NCI-H2107 (cell line): ENCODE data around the gene ACSM5.
"Not testable (repeated sequence)": the region's sequence is repeated elsewhere in the genome, so short reads cannot be mapped to it uniquely, and the experiment has no call there.

Source experiments
- DNase-seq: peaks from one replicate; lab custom pipeline; 2025; lab: John Stamatoyannopoulos, UW

The ACSM5 gene

GRCh38 chr16:20398603-20399002, 10.7 kb upstream of the ACSM5 start:
- DNase-seq: no peak

GRCh38 chr16:20399185-20399584, 10.1 kb upstream of the ACSM5 start:
- no peak for DNase-seq

DNA sequence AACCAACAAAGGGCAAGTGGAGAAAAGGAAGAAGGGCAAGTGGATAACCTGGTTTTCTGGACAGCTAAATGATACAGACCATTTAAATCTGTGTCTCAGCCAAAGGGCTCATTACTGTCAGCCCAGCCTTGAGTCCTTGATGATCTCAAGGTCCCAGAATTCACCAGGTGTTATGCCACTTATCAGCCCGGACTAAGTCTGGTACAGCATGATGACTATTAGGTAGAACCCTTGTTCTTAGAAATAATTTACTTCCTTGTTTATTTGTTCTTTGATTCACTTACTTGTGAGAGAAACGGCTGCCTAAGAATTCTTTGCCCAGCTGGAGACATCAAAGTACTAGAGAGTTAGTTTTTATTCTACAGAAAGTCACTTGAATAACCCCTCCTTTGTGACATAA, 8.3 kb upstream of the ACSM5 start:
- no peak for DNase-seq

DNA sequence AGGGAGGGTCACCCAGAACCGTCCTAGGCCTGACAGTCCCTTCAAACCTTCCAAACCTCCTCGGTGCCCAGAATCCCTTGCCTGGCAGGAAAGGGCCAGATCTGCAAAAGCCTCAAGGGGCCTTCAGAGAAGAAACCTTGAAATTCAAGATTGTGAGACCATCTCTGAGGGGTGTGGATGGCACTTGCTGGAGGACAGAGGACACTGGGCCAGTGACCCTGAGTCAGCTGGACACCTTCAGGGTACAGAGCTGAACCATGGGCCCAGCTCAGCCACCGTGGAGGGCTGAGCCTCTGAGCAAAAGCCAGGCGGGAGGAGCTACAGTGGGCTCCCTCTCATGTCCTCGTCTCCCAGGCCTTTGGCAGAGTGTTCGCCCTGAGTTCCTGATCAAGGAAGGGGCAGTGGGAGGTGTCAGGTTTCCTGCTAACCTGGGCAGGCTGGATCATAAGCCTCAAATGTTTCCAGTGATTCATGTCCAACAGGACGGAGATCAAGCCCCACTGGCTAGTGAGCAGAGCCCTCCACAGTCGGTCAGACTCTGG, 7.8 kb upstream of the ACSM5 start:
- DNase-seq: no peak

DNA sequence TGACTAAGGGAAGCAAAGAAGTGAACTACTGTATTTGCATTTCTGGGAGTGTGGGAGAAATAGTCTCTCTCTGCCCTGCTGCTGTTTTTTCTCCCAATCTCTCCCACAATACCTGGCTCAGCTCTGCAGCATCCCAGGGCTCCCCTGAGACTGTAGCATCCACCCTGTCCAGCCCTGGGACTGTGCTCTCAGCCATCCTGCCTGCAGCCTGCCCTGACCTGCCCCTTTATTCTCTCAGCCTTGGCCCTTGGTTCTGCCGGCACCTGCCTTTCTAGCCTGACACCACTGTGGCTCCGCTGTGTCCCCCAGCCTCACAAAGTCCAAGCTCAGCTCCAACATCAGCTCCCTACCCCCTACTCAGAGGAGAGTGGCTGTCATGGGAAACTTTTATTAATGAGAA, 6.7 kb upstream of the ACSM5 start:
- DNase-seq: no peak

GRCh38 chr16:20404637-20405036, 4.7 kb upstream of the ACSM5 start, which contains the start of gene PDILT:
TSS of gene PDILT (minus strand) at chr16:20404737. CDS start at chr16:20399300, 5,437 bp downstream.
- no peak for DNase-seq

GRCh38 chr16:20410121-20410723, 888 bp downstream of the ACSM5 start:
- DNase-seq: no peak

DNA sequence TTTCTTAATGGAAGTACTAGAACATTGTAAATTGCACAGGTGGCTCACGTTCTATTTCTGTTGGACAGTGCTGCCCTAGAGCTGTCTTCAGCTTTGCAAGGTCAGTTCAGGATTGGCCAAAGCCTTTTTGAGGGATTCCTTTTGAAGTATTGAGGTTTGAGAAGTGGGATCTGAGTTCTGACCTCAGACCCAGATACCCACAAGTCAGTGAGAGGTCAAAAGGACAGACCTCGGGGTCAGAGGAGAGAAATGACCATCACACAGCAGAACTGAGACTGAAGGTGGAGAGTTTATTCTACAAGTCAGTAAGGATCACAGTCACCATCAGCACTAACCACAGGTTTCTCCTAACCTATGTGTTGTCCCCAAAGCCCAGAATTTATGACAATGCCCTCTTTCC, 1.7 kb downstream of the ACSM5 start:
- no peak for DNase-seq

GRCh38 chr16:20415541-20415940, 6.2 kb downstream of the ACSM5 start:
- DNase-seq: no peak

DNA sequence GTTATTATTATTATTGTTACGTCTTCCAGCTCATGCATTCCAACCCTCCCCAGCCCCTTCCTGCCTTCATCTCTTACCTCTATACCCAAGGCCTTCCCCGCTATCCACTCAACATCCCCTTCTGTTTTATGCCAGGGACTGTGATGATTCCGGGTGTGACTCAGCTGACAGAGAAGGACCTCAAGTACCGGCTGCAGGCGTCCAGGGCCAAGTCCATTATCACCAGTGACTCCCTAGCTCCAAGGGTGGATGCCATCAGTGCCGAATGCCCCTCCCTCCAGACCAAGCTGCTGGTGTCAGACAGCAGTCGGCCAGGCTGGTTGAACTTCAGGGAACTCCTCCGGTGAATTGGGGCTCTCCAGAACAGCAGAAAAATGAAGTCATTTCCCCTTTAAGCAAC, 9.8 kb downstream of the ACSM5 start:
- DNase-seq: not testable (repeated sequence)

- DNase-seq: not testable (repeated sequence)
Measured at GRCh38 chr16:20421748-20422147, 12.4 kb downstream of the ACSM5 start.

DNA sequence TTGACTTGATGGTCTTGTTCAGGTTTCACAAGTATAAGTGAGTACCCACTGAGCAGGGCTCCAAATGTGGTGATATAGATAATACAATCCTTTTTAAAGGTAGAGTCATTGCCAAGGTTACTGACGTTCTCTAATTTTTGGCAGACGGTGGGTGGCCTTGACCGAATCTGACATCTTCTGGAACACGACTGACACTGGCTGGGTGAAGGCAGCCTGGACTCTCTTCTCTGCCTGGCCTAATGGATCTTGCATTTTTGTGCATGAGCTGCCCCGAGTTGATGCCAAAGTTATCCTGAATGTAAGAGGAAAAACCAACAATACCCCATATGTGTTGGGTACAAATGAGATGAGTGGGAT, 14.4 kb downstream of the ACSM5 start:
- not testable (repeated sequence) for DNase-seq

GRCh38 chr16:20424129-20424866, 15.0 kb downstream of the ACSM5 start:
- DNase-seq: no peak

DNA sequence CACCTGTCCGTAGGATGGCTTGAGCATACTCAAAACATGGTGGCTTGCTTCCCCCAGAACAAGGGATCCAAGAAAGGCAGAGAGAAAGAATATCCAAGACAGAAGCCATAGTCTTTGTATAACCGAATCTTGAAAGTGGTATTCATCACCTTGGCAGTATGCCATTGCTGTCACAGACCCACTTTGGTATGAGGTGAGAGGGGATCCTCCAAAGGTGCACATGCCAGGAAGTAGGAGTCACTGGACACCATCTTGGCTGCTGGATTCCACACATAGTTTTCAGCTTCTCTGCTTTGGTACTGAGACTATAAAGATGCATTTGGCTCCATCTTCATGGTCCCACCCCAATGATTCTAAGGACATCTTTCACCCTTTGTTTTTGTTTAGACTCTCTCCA, 18.1 kb downstream of the ACSM5 start:
- not testable (repeated sequence) for DNase-seq

DNA sequence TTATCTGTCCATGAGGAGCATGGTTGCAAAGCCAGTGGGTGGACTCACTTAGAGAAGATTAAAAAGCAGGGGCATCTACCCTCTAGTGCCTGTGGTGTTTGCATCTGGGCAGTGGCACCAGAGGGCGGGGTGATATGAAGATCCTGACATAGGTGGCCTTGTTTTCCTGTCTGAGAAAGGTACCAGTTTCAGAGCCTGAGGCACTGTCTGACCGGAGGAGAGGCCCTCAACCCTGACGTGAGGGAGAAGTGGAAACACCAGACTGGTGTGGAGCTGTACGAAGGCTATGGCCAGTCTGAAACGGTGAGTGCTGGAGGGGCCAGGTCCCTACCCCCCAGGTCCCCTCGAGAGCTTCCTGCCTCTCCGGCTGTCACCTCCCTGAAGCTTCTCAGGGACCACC, 20.2 kb downstream of the ACSM5 start:
- not testable (repeated sequence) for DNase-seq

DNA sequence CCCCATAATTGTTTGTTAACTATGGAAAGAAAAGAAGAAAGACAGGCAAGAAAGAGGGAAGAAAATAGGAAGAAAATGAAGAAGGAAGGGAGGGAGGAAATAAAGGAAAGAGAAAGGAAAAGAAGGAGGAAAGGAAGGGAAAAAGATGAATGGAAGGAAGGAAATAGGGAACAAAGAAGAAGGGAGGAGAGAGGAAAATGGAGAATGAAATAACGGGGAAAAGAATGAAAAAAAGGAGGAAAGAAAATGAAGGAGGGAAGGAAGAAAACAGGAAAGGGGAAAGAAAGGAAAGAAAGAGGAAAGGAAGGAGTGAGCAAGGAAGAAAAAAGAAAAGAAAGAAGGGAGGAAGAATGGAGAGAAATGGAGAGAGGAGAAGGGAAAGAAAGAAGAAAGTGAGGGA, 21.1 kb downstream of the ACSM5 start:
- not testable (repeated sequence) for DNase-seq

DNA sequence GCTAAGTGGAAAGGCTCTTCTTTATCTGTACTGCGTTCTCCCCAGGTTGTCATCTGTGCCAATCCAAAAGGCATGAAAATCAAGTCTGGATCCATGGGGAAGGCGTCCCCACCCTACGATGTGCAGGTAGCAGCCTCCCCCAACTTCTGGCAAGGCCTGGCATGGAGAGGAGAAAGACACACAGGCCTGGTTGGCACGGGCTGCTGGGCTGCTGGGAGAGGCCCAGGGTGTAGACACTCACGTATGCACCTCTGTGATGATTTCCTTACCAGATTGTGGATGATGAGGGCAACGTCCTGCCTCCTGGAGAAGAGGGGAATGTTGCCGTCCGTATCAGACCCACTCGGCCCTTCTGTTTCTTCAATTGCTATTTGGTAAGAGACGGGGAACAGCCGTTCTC, 21.6 kb downstream of the ACSM5 start:
- DNase-seq: no peak

- not testable (repeated sequence) for DNase-seq
Measured at GRCh38 chr16:20438950-20439349, 29.6 kb downstream of the ACSM5 start.

DNA sequence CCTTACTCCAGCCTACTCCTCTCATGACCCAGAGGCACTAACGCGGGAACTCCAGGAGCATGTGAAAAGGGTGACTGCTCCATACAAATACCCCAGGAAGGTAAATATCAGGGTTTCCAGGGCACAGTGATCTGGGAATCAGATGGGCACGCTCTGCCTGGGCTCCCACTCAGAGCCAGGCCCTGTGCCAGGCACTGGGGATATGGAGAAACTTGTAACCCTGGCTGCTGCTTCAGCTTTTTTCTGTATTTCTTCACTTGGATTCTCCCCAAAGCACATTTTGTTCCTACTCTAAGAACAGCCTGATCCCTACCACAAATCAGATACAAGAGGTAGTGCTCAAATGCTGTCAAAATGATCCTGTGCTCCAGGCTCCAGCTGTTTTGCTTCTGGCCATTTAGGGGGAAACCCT, 30.5 kb downstream of the ACSM5 start:
- not testable (repeated sequence) for DNase-seq

- DNase-seq: not testable (repeated sequence)
Measured at GRCh38 chr16:20440731-20441130, 31.4 kb downstream of the ACSM5 start.

DNA sequence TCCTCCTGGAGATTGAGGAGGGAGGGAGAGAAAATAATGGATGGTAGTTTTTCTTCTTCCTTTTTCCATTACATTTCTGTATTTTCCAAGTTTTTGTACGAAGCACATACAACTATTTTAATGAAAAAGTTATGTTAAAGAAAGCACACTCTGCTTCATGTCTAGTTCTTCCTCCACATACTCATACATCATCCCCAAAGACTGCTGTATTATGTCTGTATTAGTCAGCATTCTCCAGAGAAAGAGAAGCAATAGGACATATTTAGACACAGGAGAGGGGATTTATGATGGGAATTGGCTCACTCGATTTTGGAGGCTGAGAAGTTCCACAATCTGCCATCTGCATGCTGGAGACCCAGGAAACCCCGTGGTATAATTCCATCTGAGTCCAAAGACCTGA, 31.9 kb downstream of the ACSM5 start:
- DNase-seq: no peak

DNA sequence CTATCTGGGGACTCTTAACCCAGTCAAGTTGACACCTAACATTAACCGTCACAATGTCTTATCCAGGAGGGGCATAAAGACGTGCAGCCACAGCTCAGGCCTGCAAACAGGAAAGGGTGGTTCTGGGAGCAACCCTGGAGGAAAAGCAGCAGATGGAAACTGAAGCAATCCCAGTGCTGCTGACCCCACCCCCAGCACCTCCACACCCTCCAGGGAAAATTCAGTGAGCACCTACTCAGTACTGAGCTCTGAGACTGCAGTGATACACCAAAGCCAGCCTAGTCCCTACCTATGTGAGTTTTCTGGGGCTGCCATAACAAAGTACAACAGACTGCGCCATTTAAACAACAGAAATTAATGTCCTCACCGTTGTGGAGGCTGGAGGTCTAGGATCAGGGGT, 32.5 kb downstream of the ACSM5 start:
- DNase-seq: not testable (repeated sequence)

DNA sequence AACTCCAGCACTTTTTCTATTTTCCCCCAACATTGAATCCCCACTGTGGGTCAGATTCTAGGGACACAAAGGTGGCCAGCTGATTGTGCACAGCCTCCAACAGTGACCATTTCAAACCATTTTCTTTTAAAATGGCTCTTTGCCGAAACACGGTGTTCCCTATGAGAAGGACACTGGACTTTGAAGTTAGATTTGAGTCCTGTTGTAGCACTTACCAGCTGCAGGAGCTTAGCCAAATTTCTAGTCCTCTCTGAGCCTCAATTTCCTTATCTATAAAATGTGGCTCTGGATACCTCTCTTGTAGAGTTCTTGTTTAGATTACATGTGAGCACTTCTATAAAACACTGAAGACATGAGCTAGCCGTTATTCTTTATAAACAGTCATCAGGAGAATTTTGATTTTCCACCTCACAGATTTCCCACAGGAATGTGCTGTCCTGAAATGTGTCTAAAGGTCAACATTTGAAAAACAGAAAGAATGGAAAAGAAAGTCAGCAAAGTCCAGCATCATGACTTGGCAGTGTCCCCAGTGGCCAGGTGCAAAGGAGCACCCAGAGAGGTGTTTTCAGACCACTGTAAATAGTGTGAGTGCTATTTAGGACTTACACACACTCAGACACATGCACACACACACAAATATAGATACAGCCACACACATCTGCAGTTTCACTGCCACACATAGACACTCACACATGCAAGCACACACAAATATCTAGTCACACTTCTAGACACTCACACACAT, 37.5 kb downstream of the ACSM5 start:
- DNase-seq: not testable (repeated sequence)
